Osteocyte (in vitro differentiated cells): ENCODE results near the gene PREX1. TPM values are rescaled to one million over a fixed set of nuclear protein-coding genes. Genes with fewer than 3 reads are reported as not detected.

ENCODE experiments used
- DNase-seq: peaks from one replicate; pipeline ENCODE4 v3.0.0; 2021; ENCODE audit warnings: mixed read lengths; ENCODE audit not compliant: unreplicated experiment; ENCODE audit errors: extremely low spot score
- H3K27ac Mint-ChIP-seq: one replicate; pipeline ENCODE4 v1.8.0; 2021; ENCODE audit warnings: mild to moderate bottlenecking, mixed read lengths; ENCODE audit not compliant: unreplicated experiment
- H3K27me3 Mint-ChIP-seq: one replicate; pipeline ENCODE4 v1.8.0; 2021; ENCODE audit warnings: mixed read lengths; ENCODE audit not compliant: unreplicated experiment
- H3K36me3 Mint-ChIP-seq: one replicate; pipeline ENCODE4 v1.8.0; 2021; ENCODE audit warnings: mixed read lengths; ENCODE audit not compliant: unreplicated experiment
- H3K4me1 Mint-ChIP-seq: one replicate; pipeline ENCODE4 v1.8.0; 2021; ENCODE audit warnings: mixed read lengths; ENCODE audit not compliant: unreplicated experiment
- H3K4me3 Mint-ChIP-seq: one replicate; pipeline ENCODE4 v1.8.0; 2021; ENCODE audit warnings: mild to moderate bottlenecking, moderate library complexity, mixed read lengths; ENCODE audit not compliant: unreplicated experiment
- H3K9me3 Mint-ChIP-seq: one replicate; pipeline ENCODE4 v1.8.0; 2021; ENCODE audit warnings: mixed read lengths; ENCODE audit not compliant: unreplicated experiment
- CTCF ChIP-seq: fragments of 200-600 bp; sonication (generic); IDR thresholded peaks from 2 replicates; pipeline ENCODE4 v1.5.0; 2021; ENCODE audit warnings: antibody characterized with exemption, mild to moderate bottlenecking, moderate library complexity
- total RNA-seq: library from RNA; stranded (reverse); gene quantifications from 2 replicates; pipeline ENCODE4 v1.2.1, GENCODE V29; 2021

Gene PREX1
- total RNA-seq, 1 donor from 2014 or later, result 24.2 TPM

GRCh38 chr20:48626226-48626937 is 201.4 kb downstream of the PREX1 start:
- H3K27me3 Mint-ChIP-seq, result no peaks in the 10 kb centered on the region
- H3K27ac Mint-ChIP-seq, result no peak overlapping the region
- no peaks in the 10 kb centered on the region for H3K9me3 Mint-ChIP-seq
- no peak overlapping the region for H3K4me3 Mint-ChIP-seq
- H3K36me3 Mint-ChIP-seq, result peaks cover 15% of the 10 kb centered on the region
- DNase-seq, result no peak
- H3K4me1 Mint-ChIP-seq, result peaks cover 6% of the 10 kb centered on the region
- no peak for TF ChIP-seq CTCF

DNA sequence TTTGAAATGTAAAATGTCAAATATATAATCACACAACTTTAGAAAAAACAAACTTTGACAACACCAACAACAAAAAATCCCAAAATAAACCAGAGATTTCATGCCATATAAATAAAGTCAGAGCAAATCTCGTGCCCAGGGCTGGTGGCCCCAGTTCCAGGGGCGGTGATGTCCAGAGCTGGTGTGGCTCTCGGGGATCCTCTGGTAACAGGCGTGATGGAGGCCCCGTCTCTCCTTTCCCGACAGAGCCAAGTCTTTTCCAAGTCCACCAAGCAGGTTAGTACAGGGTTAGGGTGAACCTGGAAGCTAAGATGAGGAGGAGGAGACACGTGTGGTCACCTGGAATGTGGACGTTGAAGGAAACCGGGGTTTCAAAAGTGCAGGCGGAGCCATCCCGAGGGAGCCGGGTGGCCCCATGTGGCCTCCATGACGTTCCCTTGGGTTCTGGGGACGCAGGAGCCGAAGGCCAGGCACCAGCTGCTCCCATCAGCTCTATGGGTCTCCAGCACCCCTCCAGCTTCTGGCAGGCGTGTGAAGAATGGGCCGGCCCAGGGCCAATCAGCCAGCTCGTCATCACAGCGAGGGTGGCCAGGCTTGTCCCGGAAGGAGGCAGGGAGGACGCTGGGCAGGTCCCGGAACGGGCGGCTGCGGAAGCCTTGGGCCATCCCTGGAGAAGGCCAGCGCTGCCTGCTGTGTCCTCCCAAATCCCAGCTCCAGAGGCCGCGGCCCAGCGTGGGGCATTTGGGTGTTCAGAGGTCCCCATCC is 202.5 kb downstream of the PREX1 start:
- H3K4me3 Mint-ChIP-seq, result no peak overlapping the region
- peaks cover 11% of the 10 kb centered on the region for H3K36me3 Mint-ChIP-seq
- no peak for DNase-seq
- no peaks in the 10 kb centered on the region for H3K27me3 Mint-ChIP-seq
- H3K4me1 Mint-ChIP-seq, result peaks cover 17% of the 10 kb centered on the region
- no peak for TF ChIP-seq CTCF
- H3K9me3 Mint-ChIP-seq, result no peaks in the 10 kb centered on the region
- H3K27ac Mint-ChIP-seq, result no peak overlapping the region

GRCh38 chr20:48624315-48625020 is 203.3 kb downstream of the PREX1 start:
- Mint-ChIP-seq H3K4me1 (peaks cover 25% of the 10 kb centered on the region), H3K4me3 (no peak overlapping the region), H3K27me3 (no peaks in the 10 kb centered on the region), H3K27ac (no peak overlapping the region), H3K9me3 (no peaks in the 10 kb centered on the region), H3K36me3 (peaks cover 10% of the 10 kb centered on the region)
- DNase-seq, result no peak
- no peak for TF ChIP-seq CTCF

GRCh38 chr20:48623906-48624265 is 203.9 kb downstream of the PREX1 start:
- Mint-ChIP-seq H3K9me3 (no peaks in the 10 kb centered on the region), H3K4me3 (no peak overlapping the region), H3K4me1 (peaks cover 27% of the 10 kb centered on the region), H3K36me3 (peaks cover 10% of the 10 kb centered on the region), H3K27ac (no peak overlapping the region), H3K27me3 (no peaks in the 10 kb centered on the region)
- no peak for DNase-seq
- TF ChIP-seq CTCF, result no peak
